ENCODE results near the gene ANKRD11. TPM values are rescaled to one million over a fixed set of nuclear protein-coding genes. Genes with fewer than 3 reads are reported as not detected.
"Not testable (repeated sequence)": the region's sequence is repeated elsewhere in the genome, so short reads cannot be mapped to it uniquely, and the experiment has no call there.

Gene ANKRD11
- total RNA-seq, 1 donor from 2014 or later: 165 TPM

GRCh38 chr16:89335803-89336485 lies 154.4 kb downstream of the ANKRD11 start:
- no peak for TF ChIP-seq CTCF (IDR thresholded peaks at IDR 0.05; ENCODE audit: unreplicated experiment)
- Mint-ChIP-seq H3K36me3 (ENCODE audit: low read depth, unreplicated experiment) (peaks cover 3% of the 10 kb centered on the region), H3K27me3 (ENCODE audit: unreplicated experiment) (peaks cover 12% of the 10 kb centered on the region), H3K4me3 (ENCODE audit: unreplicated experiment) (no peak overlapping the region), H3K9me3 (ENCODE audit: unreplicated experiment) (no peaks in the 10 kb centered on the region), H3K4me1 (ENCODE audit: unreplicated experiment) (peaks cover 47% of the 10 kb centered on the region), H3K27ac (ENCODE audit: unreplicated experiment) (no peak overlapping the region)
- no peak for DNase-seq (ENCODE audit: low spot score)

- TF ChIP-seq CTCF (IDR thresholded peaks at IDR 0.05; ENCODE audit: unreplicated experiment): no peak
- H3K36me3 Mint-ChIP-seq (ENCODE audit: low read depth, unreplicated experiment): peaks cover 3% of the 10 kb centered on the region
- peak overlapping the region; percentile 47 for H3K4me3 Mint-ChIP-seq (ENCODE audit: unreplicated experiment)
- no peaks in the 10 kb centered on the region for H3K9me3 Mint-ChIP-seq (ENCODE audit: unreplicated experiment)
- peaks cover 47% of the 10 kb centered on the region for H3K4me1 Mint-ChIP-seq (ENCODE audit: unreplicated experiment)
- peaks cover 12% of the 10 kb centered on the region for H3K27me3 Mint-ChIP-seq (ENCODE audit: unreplicated experiment)
- no peak for DNase-seq (ENCODE audit: low spot score)
- peak overlapping the region; percentile 78 for H3K27ac Mint-ChIP-seq (ENCODE audit: unreplicated experiment)
Measured at GRCh38 chr16:89334988-89335802, 155.2 kb downstream of the ANKRD11 start.

GRCh38 chr16:89334461-89334860 lies 155.9 kb downstream of the ANKRD11 start:
- H3K9me3 Mint-ChIP-seq (ENCODE audit: unreplicated experiment): no peaks in the 10 kb centered on the region
- no peak overlapping the region for H3K4me3 Mint-ChIP-seq (ENCODE audit: unreplicated experiment)
- H3K27me3 Mint-ChIP-seq (ENCODE audit: unreplicated experiment): peaks cover 12% of the 10 kb centered on the region
- H3K4me1 Mint-ChIP-seq (ENCODE audit: unreplicated experiment): peaks cover 46% of the 10 kb centered on the region
- no peak for TF ChIP-seq CTCF (IDR thresholded peaks at IDR 0.05; ENCODE audit: unreplicated experiment)
- peaks cover 3% of the 10 kb centered on the region for H3K36me3 Mint-ChIP-seq (ENCODE audit: low read depth, unreplicated experiment)
- no peak for DNase-seq (ENCODE audit: low spot score)
- no peak overlapping the region for H3K27ac Mint-ChIP-seq (ENCODE audit: unreplicated experiment)

GRCh38 chr16:89334050-89334449 lies 156.3 kb downstream of the ANKRD11 start:
- no peak for TF ChIP-seq CTCF (IDR thresholded peaks at IDR 0.05; ENCODE audit: unreplicated experiment)
- no peak for DNase-seq (ENCODE audit: low spot score)
- no peak overlapping the region for H3K27ac Mint-ChIP-seq (ENCODE audit: unreplicated experiment)
- no peak overlapping the region for H3K4me3 Mint-ChIP-seq (ENCODE audit: unreplicated experiment)
- H3K4me1 Mint-ChIP-seq (ENCODE audit: unreplicated experiment): peaks cover 49% of the 10 kb centered on the region
- H3K9me3 Mint-ChIP-seq (ENCODE audit: unreplicated experiment): no peaks in the 10 kb centered on the region
- peaks cover 3% of the 10 kb centered on the region for H3K36me3 Mint-ChIP-seq (ENCODE audit: low read depth, unreplicated experiment)
- H3K27me3 Mint-ChIP-seq (ENCODE audit: unreplicated experiment): peaks cover 12% of the 10 kb centered on the region

GRCh38 chr16:89333401-89334001 lies 156.9 kb downstream of the ANKRD11 start:
- H3K27ac Mint-ChIP-seq (ENCODE audit: unreplicated experiment): peak overlapping the region; percentile 75
- not testable (repeated sequence) for DNase-seq (ENCODE audit: low spot score); H3K36me3 Mint-ChIP-seq (ENCODE audit: low read depth, unreplicated experiment); H3K4me3 Mint-ChIP-seq (ENCODE audit: unreplicated experiment); H3K9me3 Mint-ChIP-seq (ENCODE audit: unreplicated experiment)
- peaks cover 12% of the 10 kb centered on the region for H3K27me3 Mint-ChIP-seq (ENCODE audit: unreplicated experiment)
- peaks cover 51% of the 10 kb centered on the region for H3K4me1 Mint-ChIP-seq (ENCODE audit: unreplicated experiment)
